HCT116 (cell line): Measurements from ENCODE around the gene ZBTB21. TPM values are rescaled to one million over a fixed set of nuclear protein-coding genes. Genes with fewer than 3 reads are reported as not detected.

Experiments used
- ATAC-seq: fragments of 200-7000 bp; cut with Tn5 transposase; 2 replicates; pipeline ENCODE4 v1.9.1; 2020; ENCODE audit warnings: mild to moderate bottlenecking, moderate library complexity
- BruUV-seq: library from RNA; stranded (reverse); fragments of 400-500 nt; replicated peaks from 2 replicates; lab custom pipeline; 2021; lab: Mats Ljungman, UMichigan
- CTCF ChIA-PET: fragments of 300-600 bp; sonication (Branson Sonifier 250); formaldehyde crosslinking; loops from one replicate; lab custom pipeline; 2021; ENCODE audit warnings: antibody characterized with exemption; lab: Charles Lee
- POLR2A ChIA-PET: fragments of 300-600, 350-600 bp; sonication (Branson Sonifier 250); formaldehyde crosslinking; loops from one replicate; lab custom pipeline; 2021; ENCODE audit warnings: antibody characterized with exemption; lab: Charles Lee
- RAD21 ChIA-PET, 2 experiments: fragments of 300-600 bp; sonication (Branson Sonifier 250); formaldehyde crosslinking; loops; one replicate each; lab custom pipeline; 2023; ENCODE audit warnings: low total read pairs in 2 of 2; ENCODE audit not compliant: uncharacterized antibody in 2 of 2, unreplicated experiment in 2 of 2, low non-redundant PET in 1 of 2; lab: Charles Lee
- DNase-seq: peaks from one replicate; pipeline ENCODE4 v3.0.0-alpha.2; 2010; ENCODE audit warnings: low read depth, low spot score
- H2AFZ ChIP-seq: fragments of 200-600 bp; shearing (Covaris generic), sonication (generic); 2 replicates; pipeline ENCODE4 v1.6.1; 2017; ENCODE audit warnings: low read depth, mixed run types, mixed read lengths, antibody characterized with exemption, low read length; ENCODE audit not compliant: poor library complexity, severe bottlenecking
- H3K27ac ChIP-seq: 2 replicates; pipeline ENCODE4 v1.5.1; 2012; ENCODE audit warnings: low read depth, low read length
- H3K27me3 ChIP-seq: fragments of 200-600 bp; sonication (generic); 2 replicates; pipeline ENCODE4 v1.6.1; 2016; ENCODE audit warnings: mixed run types, low read length, mixed read lengths; ENCODE audit not compliant: insufficient read depth
- H3K36me3 ChIP-seq, 2 experiments: fragments of 200-500 bp in 1 of 2; fragments of 200-600 bp in 1 of 2; sonication (Bioruptor generic) in 1 of 2; sonication (generic) in 1 of 2; 2 replicates each; pipeline versions ENCODE4 v1.5.1 to v1.6.1; 2014 to 2016; ENCODE audit warnings: low read length in 2 of 2, inconsistent platforms in 1 of 2, mixed read lengths in 1 of 2, mixed run types in 1 of 2; ENCODE audit not compliant: insufficient read depth in 2 of 2, control insufficient read depth in 1 of 2
- H3K4me1 ChIP-seq, 2 experiments: fragments of 200-600 bp in 1 of 2; sonication (generic) in 1 of 2; 2 replicates each; pipeline versions ENCODE4 v1.5.1 to v1.6.1; 2012 to 2017; ENCODE audit warnings: low read length in 2 of 2, inconsistent platforms in 1 of 2, mild to moderate bottlenecking in 1 of 2, mixed read lengths in 1 of 2, mixed run types in 1 of 2, moderate library complexity in 1 of 2; ENCODE audit not compliant: insufficient read depth in 2 of 2, control insufficient read depth in 1 of 2
- H3K4me2 ChIP-seq: fragments of 200-600 bp; sonication (generic); 2 replicates; pipeline ENCODE4 v1.6.1; 2017; ENCODE audit warnings: mixed run types, low read length, mixed read lengths
- H3K4me3 ChIP-seq, 2 experiments: fragments of 200-600 bp in 1 of 2; sonication (generic) in 1 of 2; replicated peaks in 1 of 2; 2 replicates each; pipeline ENCODE4 v1.5.1; 2011 to 2016; ENCODE audit warnings: low read length in 2 of 2, control low read depth in 1 of 2, low read depth in 1 of 2, mild to moderate bottlenecking in 1 of 2, mixed read lengths in 1 of 2, mixed run types in 1 of 2
- H3K79me2 ChIP-seq: fragments of 200-600 bp; sonication (generic); 2 replicates; pipeline ENCODE4 v1.6.1; 2017; ENCODE audit warnings: mild to moderate bottlenecking, mixed run types, low read length, moderate library complexity, mixed read lengths; ENCODE audit not compliant: insufficient read depth
- H3K9ac ChIP-seq: fragments of 200-600 bp; sonication (generic); 2 replicates; pipeline ENCODE4 v1.6.1; 2016; ENCODE audit warnings: low read length, mixed read lengths
- H3K9me2 ChIP-seq: fragments of 200-600 bp; sonication (generic), shearing (Covaris generic); 2 replicates; pipeline ENCODE4 v1.6.1; 2017; ENCODE audit warnings: mixed run types, mild to moderate bottlenecking, moderate library complexity; ENCODE audit not compliant: insufficient read depth
- H3K9me3 ChIP-seq, 2 experiments: fragments of 200-500 bp in 1 of 2; fragments of 200-600 bp in 1 of 2; sonication (Bioruptor generic) in 1 of 2; sonication (generic) in 1 of 2; 2 replicates each; pipeline ENCODE4 v1.6.1; 2014 to 2017; ENCODE audit warnings: low read length in 2 of 2, mixed read lengths in 2 of 2, inconsistent platforms in 1 of 2, low read depth in 1 of 2, mild to moderate bottlenecking in 1 of 2, mixed run types in 1 of 2, moderate library complexity in 1 of 2; ENCODE audit not compliant: control insufficient read depth in 1 of 2, insufficient read depth in 1 of 2
- H4K20me1 ChIP-seq: fragments of 200-600 bp; sonication (generic), shearing (Covaris generic); 2 replicates; pipeline ENCODE4 v1.6.1; 2017; ENCODE audit warnings: mixed run types, mild to moderate bottlenecking, moderate library complexity; ENCODE audit not compliant: insufficient read depth
- CEBPB ChIP-seq: IDR thresholded peaks from 2 replicates; pipeline ENCODE4 v1.6.1; 2012; ENCODE audit warnings: low read depth
- POLR2AphosphoS5 ChIP-seq: IDR thresholded peaks from 2 replicates; pipeline ENCODE4 v1.6.1; 2011; ENCODE audit warnings: mild to moderate bottlenecking, low read depth, low read length, moderate library complexity
- SP1 ChIP-seq: IDR thresholded peaks from 2 replicates; pipeline ENCODE4 v1.6.1; 2012; ENCODE audit warnings: low read depth
- SRF ChIP-seq: IDR thresholded peaks from 2 replicates; pipeline ENCODE4 v1.6.1; 2012; ENCODE audit warnings: low read depth
- YY1 ChIP-seq: IDR thresholded peaks from 2 replicates; pipeline ENCODE4 v1.6.1; 2011; ENCODE audit warnings: low read length, low read depth, moderate library complexity, mild to moderate bottlenecking; ENCODE audit not compliant: insufficient replicate concordance; ENCODE audit errors: extremely low read depth
- intact Hi-C: fragments of 100-400 bp; cut with micrococcal nuclease; formaldehyde crosslinking; loops from 2 replicates; pipeline ENCODE4 v1.10.0; 2022
- total RNA-seq: library from RNA; stranded (reverse); gene quantifications from one replicate; pipeline ENCODE4 v1.2.1, GENCODE V29; 2021; ENCODE audit not compliant: unreplicated experiment

The ZBTB21 gene
- total RNA-seq, 1 experiment from 2014 or later: 28.7 TPM

GRCh38 chr21:41992576-41992975 is 17.6 kb downstream of the ZBTB21 start:
- no peak for TF ChIP-seq SP1
- no peak for TF ChIP-seq POLR2AphosphoS5
- TF ChIP-seq CEBPB: no peak
- TF ChIP-seq SRF: no peak
- POLR2A ChIA-PET: no interaction called here

GRCh38 chr21:41991659-41992058 is 18.5 kb downstream of the ZBTB21 start:
- no peak overlapping the region for H3K9ac ChIP-seq
- no peaks in the 10 kb centered on the region for H3K4me1 ChIP-seq
- no TSS peak for BruUV-seq
- intact Hi-C loops: no loop called here
- ChIA-PET RAD21 (no interaction called here), CTCF (no interaction called here), POLR2A (no interaction called here)
- no peak overlapping the region for H3K4me2 ChIP-seq
- DNase-seq (no peak), ATAC-seq (no peak)
- H4K20me1 ChIP-seq: no peaks in the 10 kb centered on the region
- H3K36me3 ChIP-seq: peaks cover 19 to 27% of the 10 kb centered on the region in 2 experiments; a peak in 3 of 4 replicates
- no peaks in the 10 kb centered on the region; a peak in 1 of 4 replicates for H3K9me3 ChIP-seq
- H3K79me2 ChIP-seq: peaks cover 7% of the 10 kb centered on the region
- no peaks in the 10 kb centered on the region for H3K27me3 ChIP-seq
- no peak overlapping the region for H3K4me3 ChIP-seq
- H3K9me2 ChIP-seq: no peaks in the 10 kb centered on the region
- H3K27ac ChIP-seq: no peak overlapping the region
- no peak overlapping the region for H2AFZ ChIP-seq
- TF ChIP-seq YY1: no peak
- TF ChIP-seq, all 23 proteins: peak for 0

More at GRCh38 chr21:41992576-41992975, 17.6 kb downstream of the ZBTB21 start:
- no peak overlapping the region for H3K9ac ChIP-seq
- DNase-seq (no peak), ATAC-seq (no peak)
- H3K27me3 ChIP-seq: no peaks in the 10 kb centered on the region
- H3K36me3 ChIP-seq: peaks cover 22 to 32% of the 10 kb centered on the region in 2 experiments; a peak in 3 of 4 replicates
- no peaks in the 10 kb centered on the region; a peak in 1 of 4 replicates for H3K9me3 ChIP-seq
- H3K27ac ChIP-seq: no peak overlapping the region
- CTCF ChIA-PET: no interaction called here
- RAD21 ChIA-PET: no interaction called here
- no peaks in the 10 kb centered on the region for H3K9me2 ChIP-seq
- H3K4me3 ChIP-seq: no peak overlapping the region
- no peaks in the 10 kb centered on the region for H4K20me1 ChIP-seq
- no peak overlapping the region for H3K4me2 ChIP-seq
- BruUV-seq: no TSS peak
- peaks cover 13% of the 10 kb centered on the region for H3K79me2 ChIP-seq
- no peaks in the 10 kb centered on the region for H3K4me1 ChIP-seq
- intact Hi-C loops: no loop called here
- H2AFZ ChIP-seq: no peak overlapping the region
